GM12891 (cell line): ENCODE data around the gene ADAMTSL3.

Experiments
- DNase-seq: peaks from one replicate; pipeline ENCODE4 v3.0.0; 2011; ENCODE audit warnings: low spot score; ENCODE audit not compliant: insufficient read length
- FAIRE-seq: peaks from 2 replicates; lab custom pipeline; 2011; peaks lifted over from hg19 to GRCh38; lab: Jason Lieb, UNC
- PAX5 ChIP-seq: IDR thresholded peaks from 2 replicates; pipeline ENCODE4 v1.6.1; 2011; ENCODE audit warnings: low read length, moderate library complexity, mild to moderate bottlenecking; ENCODE audit not compliant: insufficient read depth, severe bottlenecking
- POLR2A ChIP-seq: IDR thresholded peaks from 2 replicates; pipeline ENCODE4 v1.6.1; 2011; ENCODE audit warnings: low read depth, low read length, control low read depth
- POLR2AphosphoS5 ChIP-seq: IDR thresholded peaks from 2 replicates; pipeline ENCODE4 v1.6.1; 2011; ENCODE audit warnings: low read depth, low read length, control low read depth
- POU2F2 ChIP-seq: IDR thresholded peaks from 2 replicates; pipeline ENCODE4 v1.6.1; 2011; ENCODE audit warnings: low read depth, mild to moderate bottlenecking, control low read depth, low read length, moderate library complexity
- SPI1 ChIP-seq: IDR thresholded peaks from 2 replicates; pipeline ENCODE4 v1.6.1; 2011; ENCODE audit warnings: low read depth, low read length, control low read depth
- TAF1 ChIP-seq: IDR thresholded peaks from 2 replicates; pipeline ENCODE4 v1.6.1; 2011; ENCODE audit warnings: low read depth, low read length, control low read depth

ADAMTSL3 gene

GRCh38 chr15:83685916-83686332 is 32.0 kb downstream of the ADAMTSL3 start:
- FAIRE-seq (no peak), DNase-seq (no peak)
- TF ChIP-seq PAX5, result no peak
- no peak for TF ChIP-seq POLR2AphosphoS5

GRCh38 chr15:83688201-83688600 is 34.3 kb downstream of the ADAMTSL3 start:
- TF ChIP-seq POU2F2, result no peak
- TF ChIP-seq POLR2A, result no peak
- no peak for TF ChIP-seq TAF1
- TF ChIP-seq POLR2AphosphoS5, result no peak
- no peak for TF ChIP-seq PAX5
- no peak for TF ChIP-seq SPI1
- DNase-seq (no peak), FAIRE-seq (no peak)

- no peak for FAIRE-seq
- no peak for DNase-seq
- TF ChIP-seq POLR2AphosphoS5 (no peak), POU2F2 (no peak), PAX5 (no peak)
These were observed 36.8 kb downstream of the ADAMTSL3 start for GRCh38 chr15:83690676-83691075.

- DNase-seq (no peak), FAIRE-seq (no peak)
- TF ChIP-seq POLR2A (no peak), SPI1 (no peak), POLR2AphosphoS5 (no peak), POU2F2 (no peak), TAF1 (no peak), PAX5 (no peak)
These were observed 39.0 kb downstream of the ADAMTSL3 start for GRCh38 chr15:83692746-83693581.

- no peak for FAIRE-seq
These were observed 40.1 kb downstream of the ADAMTSL3 start for GRCh38 chr15:83694015-83694414.

GRCh38 chr15:83694536-83694935 is 40.6 kb downstream of the ADAMTSL3 start:
- FAIRE-seq, result no peak
- no peak for DNase-seq
- no peak for TF ChIP-seq POLR2AphosphoS5
- TF ChIP-seq SPI1, result peak; percentile 21; the same call in 1 of the 2 replicates
- no peak for TF ChIP-seq PAX5

More at GRCh38 chr15:83694015-83694414, 40.1 kb downstream of the ADAMTSL3 start:
- no peak for TF ChIP-seq TAF1
- no peak for TF ChIP-seq POU2F2
- no peak for TF ChIP-seq PAX5
- no peak for TF ChIP-seq POLR2A
- TF ChIP-seq SPI1, result no peak
- TF ChIP-seq POLR2AphosphoS5, result no peak
- no peak for DNase-seq

GRCh38 chr15:83695246-83695645 is 41.3 kb downstream of the ADAMTSL3 start:
- no peak for TF ChIP-seq POLR2AphosphoS5
- no peak for TF ChIP-seq TAF1
- TF ChIP-seq POLR2A, result no peak
- no peak for TF ChIP-seq PAX5
- no peak for TF ChIP-seq SPI1
- no peak for TF ChIP-seq POU2F2
- FAIRE-seq (no peak), DNase-seq (no peak)

- DNase-seq, result no peak
- TF ChIP-seq POU2F2 (no peak), TAF1 (no peak), POLR2A (no peak)
- no peak for FAIRE-seq
These were observed 42.0 kb downstream of the ADAMTSL3 start for GRCh38 chr15:83695901-83696425.

- DNase-seq, result no peak
- TF ChIP-seq SPI1 (no peak), POU2F2 (no peak), PAX5 (no peak), TAF1 (no peak), POLR2AphosphoS5 (no peak), POLR2A (no peak)
- FAIRE-seq, result no peak
These were observed 43.8 kb downstream of the ADAMTSL3 start for GRCh38 chr15:83697716-83698115.

- no peak for DNase-seq
- FAIRE-seq, result no peak
- TF ChIP-seq SPI1 (no peak), POLR2AphosphoS5 (no peak), POLR2A (no peak), POU2F2 (no peak), TAF1 (no peak), PAX5 (no peak)
These were observed 44.4 kb downstream of the ADAMTSL3 start for GRCh38 chr15:83698294-83698693.
